Endothelial cell of umbilical vein (primary cell): ENCODE data around the gene KDM3B. TPM values are rescaled to one million over a fixed set of nuclear protein-coding genes. Genes with fewer than 3 reads are reported as not detected.

Experiments
- BruUV-seq: library from RNA; stranded (reverse); fragments of 400-500 nt; replicated peaks from 2 replicates; lab custom pipeline; 2021; lab: Mats Ljungman, UMichigan
- CTCF ChIA-PET: fragments of 300-600, 350-600 bp; sonication (Branson Sonifier 250); formaldehyde crosslinking; loops from one replicate; lab custom pipeline; 2021; ENCODE audit warnings: antibody characterized with exemption, inconsistent platforms; lab: Charles Lee
- POLR2A ChIA-PET: fragments of 300-600, 350-600 bp; sonication (Branson Sonifier 250); formaldehyde crosslinking; loops from one replicate; lab custom pipeline; 2021; ENCODE audit warnings: antibody characterized with exemption, inconsistent platforms; lab: Charles Lee
- DNase-seq: peaks from one replicate; pipeline ENCODE4 v3.0.0-alpha.2; 2011; ENCODE audit warnings: low read depth, low spot score
- FAIRE-seq: peaks from 2 replicates; lab custom pipeline; 2011; peaks lifted over from hg19 to GRCh38; lab: Jason Lieb, UNC
- H2AFZ ChIP-seq: 2 replicates; pipeline ENCODE4 v1.6.0; 2012; ENCODE audit warnings: low read depth, low read length, control low read depth, inconsistent platforms
- H3K27ac ChIP-seq: 2 replicates; pipeline ENCODE4 v1.5.1; 2011; ENCODE audit warnings: low read depth, mild to moderate bottlenecking, control low read depth, low read length, moderate library complexity; ENCODE audit not compliant: insufficient read depth
- H3K27me3 ChIP-seq, 2 experiments: 2 replicates each; pipeline versions ENCODE4 v1.6.0 to v1.6.1; 2011; ENCODE audit warnings: low read length in 2 of 2, mixed read lengths in 1 of 2; ENCODE audit not compliant: control insufficient read depth in 2 of 2, insufficient read depth in 2 of 2
- H3K36me3 ChIP-seq, 2 experiments: 2 replicates in 1 of 2; 3 replicates in 1 of 2; pipeline ENCODE4 v1.5.1; 2011; ENCODE audit warnings: low read length in 2 of 2, mild to moderate bottlenecking in 1 of 2, moderate library complexity in 1 of 2; ENCODE audit not compliant: control insufficient read depth in 2 of 2, insufficient read depth in 2 of 2; ENCODE audit errors: extremely low read depth in 1 of 2
- H3K4me1 ChIP-seq: 3 replicates; pipeline ENCODE4 v1.5.1; 2011; ENCODE audit warnings: mild to moderate bottlenecking, low read length; ENCODE audit not compliant: control insufficient read depth, insufficient read depth; ENCODE audit errors: extremely low read depth
- H3K4me2 ChIP-seq: 2 replicates; pipeline ENCODE4 v1.6.1; 2011; ENCODE audit warnings: low read length, control low read depth, mixed read lengths; ENCODE audit not compliant: insufficient read depth
- H3K4me3 ChIP-seq, 3 experiments: fragments of 200-600 bp in 1 of 3; sonication (generic), shearing (Covaris generic) in 1 of 3; replicated peaks in 1 of 3; 2 replicates each; pipeline ENCODE4 v1.5.1; 2011 to 2016; ENCODE audit warnings: control low read depth in 3 of 3, low read length in 3 of 3, mild to moderate bottlenecking in 2 of 3, inconsistent platforms in 1 of 3, low read depth in 1 of 3, moderate library complexity in 1 of 3; ENCODE audit not compliant: insufficient read depth in 1 of 3
- H3K79me2 ChIP-seq: 2 replicates; pipeline ENCODE4 v1.6.0; 2012; ENCODE audit warnings: low read length, inconsistent platforms; ENCODE audit not compliant: control insufficient read depth, insufficient read depth
- H3K9ac ChIP-seq: replicated peaks from 2 replicates; pipeline ENCODE3; 2011; ENCODE audit warnings: low read length, control low read depth; ENCODE audit not compliant: insufficient read depth; ENCODE audit errors: extremely low read depth
- H3K9me1 ChIP-seq: replicated peaks from 3 replicates; pipeline ENCODE4 v1.6.0; 2011; ENCODE audit warnings: mild to moderate bottlenecking, low read length; ENCODE audit not compliant: control insufficient read depth, insufficient read depth; ENCODE audit errors: extremely low read depth
- H3K9me3 ChIP-seq: replicated peaks from 2 replicates; pipeline ENCODE4 v1.5.1; 2012; ENCODE audit warnings: low read length, inconsistent platforms; ENCODE audit not compliant: control insufficient read depth, insufficient read depth
- H4K20me1 ChIP-seq: replicated peaks from 2 replicates; pipeline ENCODE3; 2011; ENCODE audit warnings: mild to moderate bottlenecking, low read length; ENCODE audit not compliant: control insufficient read depth, insufficient read depth; ENCODE audit errors: extremely low read depth
- CTCF ChIP-seq, 2 donors: IDR thresholded peaks; 1 replicate in 1 of 2; 2 replicates in 1 of 2; pipeline ENCODE4 v1.5.1; 2011; ENCODE audit warnings: low read length in 2 of 2, mild to moderate bottlenecking in 2 of 2, moderate library complexity in 2 of 2, control low read depth in 1 of 2, inconsistent platforms in 1 of 2, low read depth in 1 of 2; ENCODE audit not compliant: insufficient read depth in 1 of 2; ENCODE audit errors: extremely low read depth in 1 of 2
- EZH2 ChIP-seq: IDR thresholded peaks from 2 replicates; pipeline ENCODE4 v1.6.1; 2012; ENCODE audit warnings: borderline replicate concordance, low read depth, mild to moderate bottlenecking, moderate library complexity, low read length, inconsistent platforms; ENCODE audit not compliant: severe bottlenecking
- FOS ChIP-seq: IDR thresholded peaks from 2 replicates; pipeline ENCODE4 v1.6.1; 2011; ENCODE audit warnings: mild to moderate bottlenecking, low read length, moderate library complexity, borderline replicate concordance; ENCODE audit not compliant: insufficient read depth
- GATA2 ChIP-seq: IDR thresholded peaks from 2 replicates; pipeline ENCODE4 v1.7.0; 2011; ENCODE audit warnings: low read depth, mild to moderate bottlenecking, moderate library complexity, mixed read lengths, low read length; ENCODE audit not compliant: insufficient read length, insufficient read depth
- JUN ChIP-seq: IDR thresholded peaks from 2 replicates; pipeline ENCODE4 v1.6.1; 2011; ENCODE audit warnings: borderline replicate concordance, low read depth; ENCODE audit not compliant: insufficient read length, insufficient read depth
- MAX ChIP-seq: IDR thresholded peaks from 2 replicates; pipeline ENCODE4 v1.6.1; 2011; ENCODE audit not compliant: insufficient read depth, insufficient read length
- MYC ChIP-seq: IDR thresholded peaks from one replicate; pipeline ENCODE4 v1.6.1; 2011; ENCODE audit warnings: mild to moderate bottlenecking, low read depth, low read length
- POLR2A ChIP-seq: IDR thresholded peaks from 2 replicates; pipeline ENCODE4 v1.6.1; 2012; ENCODE audit warnings: low read depth, mild to moderate bottlenecking, control low read depth, low read length
- POLR2AphosphoS5 ChIP-seq: IDR thresholded peaks from 2 replicates; pipeline ENCODE4 v1.6.1; 2012; ENCODE audit warnings: low read depth, mild to moderate bottlenecking, control low read depth, low read length, moderate library complexity; ENCODE audit not compliant: insufficient read depth
- dilution Hi-C: fragments of 300-500 bp; cut with MboI; formaldehyde crosslinking; loops from one replicate; pipeline ENCODE4 v1.15.0; 2019; ENCODE audit warnings: low sequenced_read_pairs; ENCODE audit not compliant: extremely low pct_ligation_motif_present
- intact Hi-C: fragments of 100-400 bp; cut with micrococcal nuclease; formaldehyde crosslinking; loops from one replicate; pipeline ENCODE4 v1.10.0; 2022
- polyA plus RNA-seq, 4 experiments: library from polyadenylated mRNA; depleted of rRNA in 3 of 4; stranded (reverse) in 3 of 4; unstranded in 1 of 4; fragments of >200 nt; gene quantifications; 2 replicates each; pipeline versions ENCODE4 v1.2.1 to v1.2.3, GENCODE V29; 2011 to 2012; ENCODE audit warnings: missing spikeins in 1 of 4
- total RNA-seq: library from RNA; stranded (reverse); gene quantifications from 2 replicates; pipeline ENCODE4 v1.2.3, GENCODE V29; 2021

Gene KDM3B
- total and polyA plus RNA-seq, 2 donors (not counting 3 experiments of a cell fraction or from before 2014, with no cell fraction given) = 19.0 to 55.7 TPM

GRCh38 chr5:138315751-138316278 lies 36.7 kb upstream of the KDM3B start:
- no peak for FAIRE-seq
- no TSS peak for BruUV-seq

GRCh38 chr5:138316355-138316754 lies 36.1 kb upstream of the KDM3B start:
- Histone ChIP-seq H3K9me3 (no peaks in the 10 kb centered on the region), H3K9ac (no peak overlapping the region), H2AFZ (no peak overlapping the region), H3K36me3 (no peaks in the 10 kb centered on the region), H3K4me2 (no peak overlapping the region), H3K4me1 (no peaks in the 10 kb centered on the region), H3K9me1 (no peaks in the 10 kb centered on the region), H3K27ac (no peak overlapping the region), H3K4me3 (no peak overlapping the region), H3K27me3 (no peaks in the 10 kb centered on the region), H3K79me2 (no peaks in the 10 kb centered on the region), H4K20me1 (no peaks in the 10 kb centered on the region)
- dilution Hi-C loops = no loop called here
- POLR2A ChIA-PET = interaction anchor here (1.0 kb wide), 1 partner anchor 22 kb away, joined by 3 read pairs; the partner anchor contains the start of gene FAM53C
- BruUV-seq = no TSS peak
- CTCF ChIA-PET = interaction anchor here (0.7 to 1.0 kb wide), 2 partner anchors 22 to 93 kb away, joined by 3 to 5 read pairs; no protein-coding TSS in a partner anchor
- TF ChIP-seq MYC (no peak), EZH2 (no peak), FOS (no peak), GATA2 (no peak), POLR2A (no peak), MAX (no peak), CTCF (IDR thresholded peaks at IDR 0.05; ENCODE audit: extremely low read depth in 1 of 2, insufficient read depth in 1 of 2, low read depth in 1 of 2, low read length in 2 of 2) (no peak), JUN (no peak), POLR2AphosphoS5 (no peak)
- FAIRE-seq (no peak), DNase-seq (no peak)
- intact Hi-C loops = no loop called here

More at GRCh38 chr5:138315751-138316278, 36.7 kb upstream of the KDM3B start:
- Histone ChIP-seq H3K4me3 (no peak overlapping the region), H4K20me1 (no peaks in the 10 kb centered on the region), H3K4me1 (no peaks in the 10 kb centered on the region), H3K79me2 (no peaks in the 10 kb centered on the region), H3K9ac (no peak overlapping the region), H2AFZ (no peak overlapping the region), H3K4me2 (no peak overlapping the region), H3K36me3 (no peaks in the 10 kb centered on the region), H3K27ac (no peak overlapping the region), H3K9me3 (no peaks in the 10 kb centered on the region), H3K9me1 (no peaks in the 10 kb centered on the region), H3K27me3 (no peaks in the 10 kb centered on the region)
- TF ChIP-seq EZH2 (no peak), FOS (no peak)
- CTCF ChIA-PET = interaction anchor here (1.0 kb wide), 1 partner anchor 93 kb away, joined by 5 read pairs; no protein-coding TSS in a partner anchor
- dilution Hi-C loops = no loop called here
- DNase-seq = no peak
- intact Hi-C loops = no loop called here
- POLR2A ChIA-PET = no interaction called here
